ENCODE measurements around the gene AGER.
"Not testable (repeated sequence)": the region's sequence is repeated elsewhere in the genome, so short reads cannot be mapped to it uniquely, and the experiment has no call there.

The AGER gene

GRCh38 chr6:32198866-32199265 lies 14.8 kb upstream of the AGER start:
- DNase-seq (ENCODE audit: low spot score), result no peak

- DNase-seq (ENCODE audit: low spot score), result no peak
Observed at GRCh38 chr6:32198345-32198696, 14.3 kb upstream of the AGER start.

DNA sequence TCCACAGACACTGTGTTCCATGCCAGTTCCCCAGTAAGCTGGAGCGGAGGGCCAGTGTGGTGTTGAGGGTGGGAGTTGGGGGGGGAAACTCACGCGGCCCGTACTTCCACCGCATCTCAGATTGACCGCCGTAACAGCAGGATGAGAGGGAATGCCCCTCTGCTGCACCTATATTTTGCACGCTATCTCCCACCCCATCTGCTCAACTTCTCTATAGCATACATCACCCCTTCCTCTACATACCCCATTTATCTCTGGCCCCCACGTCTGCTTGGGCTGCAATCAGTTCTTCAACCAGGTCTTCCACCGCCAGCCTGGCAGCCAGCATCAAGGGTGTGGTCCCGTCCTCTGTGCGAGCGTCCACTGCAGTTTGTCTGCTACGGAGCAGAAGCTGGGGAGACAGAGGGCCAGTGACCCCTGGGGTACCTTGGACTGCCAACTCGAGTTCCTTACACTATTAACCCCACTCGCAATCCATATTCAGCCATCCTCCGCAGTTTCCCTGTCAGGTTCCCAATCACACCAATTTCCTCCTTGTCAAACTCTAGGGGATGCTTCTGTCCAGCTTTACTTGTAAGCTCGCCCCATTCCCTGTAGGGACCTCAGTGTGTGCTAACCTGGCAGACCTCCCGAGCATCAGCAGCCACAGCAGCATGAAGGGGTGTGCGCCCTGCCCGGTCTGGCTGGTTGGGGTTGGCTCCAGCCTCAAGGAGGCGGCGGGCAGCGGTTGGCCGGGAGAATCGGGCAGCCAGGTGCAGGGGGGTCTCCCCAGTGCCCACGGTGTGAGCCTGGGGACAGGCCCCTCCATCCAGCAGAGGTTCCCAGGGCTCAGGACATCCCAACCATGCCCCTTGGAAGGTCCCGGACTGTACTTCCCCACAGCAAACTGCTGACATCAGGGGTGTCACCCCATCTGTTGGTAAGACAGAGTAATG lies 12.9 kb upstream of the AGER start:
- no peak for DNase-seq (ENCODE audit: low spot score)

- peak; percentile 77 for DNase-seq (ENCODE audit: low spot score)
Observed at GRCh38 chr6:32195902-32196681, 12.0 kb upstream of the AGER start.

DNA sequence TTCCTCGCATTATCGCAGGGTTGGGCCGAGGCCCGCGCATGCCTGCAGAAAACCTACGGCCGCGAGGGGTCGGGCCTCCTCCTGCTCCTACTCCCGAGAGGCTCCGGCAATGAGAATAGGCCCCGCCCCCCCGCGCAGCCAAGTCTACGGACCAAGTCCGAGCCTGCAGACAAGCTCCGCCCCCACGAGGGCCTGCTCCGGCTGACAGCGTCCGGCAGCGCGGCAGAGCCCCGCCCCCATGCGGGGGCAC lies 11.5 kb upstream of the AGER start:
- DNase-seq (ENCODE audit: low spot score), result peak; percentile 98

GRCh38 chr6:32194825-32195651 lies 11.0 kb upstream of the AGER start:
- peak; percentile 47 for DNase-seq (ENCODE audit: low spot score)

DNA sequence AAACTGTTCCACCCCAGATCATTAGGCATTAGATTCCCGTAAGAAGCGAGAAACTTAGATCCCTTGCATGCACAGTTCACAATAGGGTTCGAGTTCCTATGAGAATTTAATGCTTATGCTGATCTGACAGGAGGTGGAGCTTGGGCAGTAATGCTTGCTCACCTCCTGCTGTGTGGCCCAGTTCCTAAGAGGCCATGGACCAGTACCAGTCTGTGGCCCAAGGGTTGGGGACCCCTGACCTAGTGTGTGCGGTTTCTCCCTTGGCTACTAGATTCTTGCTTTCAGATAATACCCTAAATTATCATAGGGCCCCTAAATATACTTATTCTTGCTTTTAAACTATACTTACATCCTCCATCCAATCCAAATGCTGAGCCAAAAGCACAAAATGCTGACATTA lies 10.3 kb upstream of the AGER start:
- no peak for DNase-seq (ENCODE audit: low spot score)

DNA sequence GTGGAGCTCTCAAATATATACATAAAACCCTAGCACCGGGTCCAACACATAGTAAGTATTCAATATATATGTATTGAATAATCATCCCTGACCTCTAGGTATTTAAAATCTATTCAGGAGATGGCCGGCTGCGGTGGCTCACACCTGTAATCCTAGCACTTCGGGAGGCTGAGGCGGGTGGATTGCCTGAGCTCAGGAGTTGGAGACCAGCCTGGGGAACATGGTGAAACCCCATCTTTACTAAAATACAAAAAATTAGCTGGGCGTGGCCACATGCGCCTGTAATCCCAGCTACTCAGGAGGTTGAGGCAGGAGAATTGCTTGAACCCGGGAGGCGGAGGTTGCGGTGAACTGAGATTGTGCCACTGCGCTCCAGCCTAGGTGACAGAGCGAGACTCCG lies 9.0 kb upstream of the AGER start:
- not testable (repeated sequence) for DNase-seq (ENCODE audit: low spot score)

- DNase-seq (ENCODE audit: low spot score), result no peak
Observed at GRCh38 chr6:32192608-32193039, 8.6 kb upstream of the AGER start, which contains the start of gene GPSM3. Gene GPSM3, minus strand, starts transcription at chr6:32192643. Its CDS starts 130 bp downstream, at chr6:32192513.

DNA sequence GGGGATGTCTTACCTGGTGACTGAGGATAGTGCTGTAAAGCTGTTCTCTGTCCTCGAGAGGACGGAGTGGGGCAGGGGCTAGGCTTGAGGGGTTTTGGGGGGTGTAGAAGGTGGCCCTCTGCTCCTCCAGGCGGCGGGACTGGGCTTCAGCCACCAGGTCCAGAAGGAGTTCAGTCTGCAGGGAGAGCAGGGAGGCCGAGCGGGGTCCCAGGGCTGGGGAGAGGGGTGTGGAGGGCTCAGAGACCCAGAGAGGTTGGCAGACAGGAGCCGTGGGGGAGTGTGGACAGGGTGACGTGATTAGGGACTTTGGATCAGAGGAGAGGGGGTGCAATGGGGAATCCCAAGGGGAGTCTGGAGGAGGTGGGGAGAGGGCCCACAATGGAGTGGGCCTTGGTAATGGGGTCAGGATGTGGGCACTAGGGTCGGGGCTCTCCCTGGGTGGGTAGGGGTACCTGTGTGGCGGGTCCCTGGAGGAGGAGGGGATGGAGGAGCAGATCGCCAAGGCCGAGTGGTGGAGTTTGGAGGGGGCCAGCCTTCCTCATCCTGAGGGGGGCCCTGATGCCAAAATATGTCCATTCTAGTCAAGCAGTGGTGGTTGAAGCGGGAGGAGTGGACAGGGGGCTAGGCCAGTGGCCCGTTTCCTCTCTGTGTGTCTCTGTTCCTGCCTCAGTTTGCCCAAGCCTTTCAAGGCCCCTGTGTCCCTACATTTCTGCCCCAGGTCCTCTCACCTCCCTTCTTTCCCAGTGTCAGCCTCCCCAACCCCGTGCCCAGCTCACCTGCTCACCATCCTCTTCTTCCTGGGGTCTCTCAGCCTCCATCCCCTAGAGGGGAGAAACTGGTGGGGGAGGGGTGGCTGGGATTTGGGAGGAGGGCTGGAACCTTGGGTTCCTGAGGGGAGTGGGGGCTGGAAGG lies 7.9 kb upstream of the AGER start:
- no peak for DNase-seq (ENCODE audit: low spot score)

DNA sequence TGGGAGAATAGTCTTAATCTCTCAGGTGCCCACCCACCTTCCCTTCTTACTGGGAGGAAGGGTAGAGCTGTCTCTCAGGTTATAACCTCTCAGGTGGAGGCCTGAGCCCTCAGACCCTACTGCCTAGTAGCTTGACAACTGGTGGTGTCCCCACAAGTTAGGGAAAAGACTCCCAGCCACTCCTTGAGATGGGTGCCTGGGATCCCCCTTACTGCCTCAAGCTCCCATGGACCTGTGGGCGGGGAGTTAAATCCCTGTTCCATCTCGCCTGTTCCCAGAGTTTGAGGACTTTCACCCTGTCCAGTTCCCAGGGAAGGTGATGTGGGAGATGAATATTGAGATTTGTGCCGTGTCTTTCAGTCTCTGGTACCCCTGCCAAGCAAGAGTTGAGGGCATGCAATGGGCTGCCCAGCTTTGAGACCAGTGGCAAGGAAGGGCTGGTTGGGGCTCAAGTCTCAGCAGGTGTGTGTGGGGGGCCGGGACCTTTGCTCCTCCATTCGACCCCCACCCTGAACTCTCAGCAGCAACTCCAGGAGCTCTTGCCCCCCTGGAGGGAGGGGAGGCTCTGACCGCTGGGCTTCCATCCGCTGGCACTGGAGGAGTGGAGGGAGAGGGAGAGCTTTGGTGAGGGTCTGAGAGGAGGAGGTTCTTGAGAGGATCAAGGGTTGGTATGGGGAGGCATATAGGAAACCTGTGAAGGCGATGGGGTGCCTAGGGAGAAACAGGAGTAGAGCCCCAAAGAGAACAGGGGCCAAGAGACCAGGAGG lies 7.0 kb upstream of the AGER start:
- DNase-seq (ENCODE audit: low spot score), result no peak

DNA sequence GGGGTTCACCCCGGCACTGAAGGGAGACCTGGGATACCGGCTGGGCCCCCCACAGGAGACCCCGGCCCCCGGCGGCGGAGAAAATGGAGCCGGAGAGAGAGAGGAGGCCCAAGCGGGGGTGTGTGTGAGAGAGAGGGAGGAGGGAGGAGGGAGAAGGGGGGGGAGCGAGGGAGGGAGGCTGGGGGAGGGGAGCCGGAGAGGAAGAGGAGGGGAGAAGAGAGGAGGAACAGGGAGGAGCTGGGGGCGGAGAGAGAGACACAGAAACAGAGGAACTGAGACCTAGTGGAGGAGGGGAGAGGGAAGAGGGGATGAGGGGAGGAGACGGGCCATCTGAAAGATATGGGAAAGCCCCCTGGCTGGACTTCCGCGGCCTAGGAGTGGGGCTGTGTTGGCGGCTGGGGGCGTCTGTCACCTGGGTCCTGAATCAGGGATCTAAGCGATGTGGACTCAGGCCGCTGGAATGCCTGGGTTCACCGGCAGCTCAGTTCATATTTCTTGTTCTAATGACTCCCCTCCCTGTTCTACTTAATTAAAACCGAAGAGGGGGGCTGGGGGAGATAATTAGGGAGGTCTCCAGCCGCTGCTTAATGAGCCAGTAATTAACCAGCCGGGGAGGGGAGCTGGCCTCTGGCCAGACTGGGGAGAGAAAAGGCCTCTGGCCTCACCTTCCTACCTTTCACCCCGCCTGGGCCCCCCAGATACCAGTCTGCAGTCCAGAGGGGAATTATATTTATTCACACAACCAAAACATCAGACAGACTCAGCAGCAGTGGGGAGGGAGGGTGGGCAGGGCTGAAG lies 6.2 kb upstream of the AGER start, which contains the start of gene PBX2:
Gene PBX2 (minus strand): TSS at position 149 of the 798 bp plus-strand sequence. CDS start 287 bp downstream, outside the sequence.
- peak; percentile 74 for DNase-seq (ENCODE audit: low spot score)

GRCh38 chr6:32189742-32190053 lies 5.6 kb upstream of the AGER start:
- no peak for DNase-seq (ENCODE audit: low spot score)

GRCh38 chr6:32189069-32189741 lies 5.2 kb upstream of the AGER start:
- no peak for DNase-seq (ENCODE audit: low spot score)

DNA sequence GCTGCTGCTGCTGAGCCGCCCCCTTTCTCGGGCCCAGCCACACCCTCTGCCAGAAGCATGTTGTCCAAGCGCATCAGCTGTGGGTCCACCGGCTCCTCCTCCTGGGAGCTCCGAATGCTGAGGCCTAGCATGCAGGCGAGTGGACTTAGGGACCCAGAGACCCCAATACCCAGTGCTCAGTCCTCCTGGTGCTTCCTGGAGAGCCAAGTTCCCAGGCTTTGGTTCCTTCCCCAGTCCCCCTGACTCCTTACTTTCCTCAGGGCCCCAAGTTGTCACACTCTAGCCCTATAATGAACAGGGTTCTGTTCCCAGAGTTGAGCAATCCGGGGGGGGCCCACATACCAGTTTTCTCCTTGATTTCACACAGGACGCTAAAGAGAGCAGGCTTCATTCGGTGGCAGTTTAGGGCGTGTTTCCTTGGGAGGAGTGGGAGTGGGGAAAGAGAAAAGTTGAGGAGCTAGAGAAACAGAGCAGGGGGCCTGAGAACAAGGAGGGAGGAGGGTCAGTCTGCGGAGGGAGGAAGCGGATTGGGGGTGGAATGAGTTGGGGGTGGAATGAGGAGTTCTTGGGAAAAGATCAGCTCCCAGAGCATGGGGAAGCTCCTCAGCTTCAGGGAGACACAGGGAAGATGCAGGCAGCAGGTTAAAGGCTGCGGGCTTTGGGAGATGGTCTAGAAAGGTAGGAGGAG lies 4.5 kb upstream of the AGER start:
- no peak for DNase-seq (ENCODE audit: low spot score)

- DNase-seq (ENCODE audit: low spot score), result not testable (repeated sequence)
Observed at GRCh38 chr6:32187725-32188380, 3.8 kb upstream of the AGER start.

DNA sequence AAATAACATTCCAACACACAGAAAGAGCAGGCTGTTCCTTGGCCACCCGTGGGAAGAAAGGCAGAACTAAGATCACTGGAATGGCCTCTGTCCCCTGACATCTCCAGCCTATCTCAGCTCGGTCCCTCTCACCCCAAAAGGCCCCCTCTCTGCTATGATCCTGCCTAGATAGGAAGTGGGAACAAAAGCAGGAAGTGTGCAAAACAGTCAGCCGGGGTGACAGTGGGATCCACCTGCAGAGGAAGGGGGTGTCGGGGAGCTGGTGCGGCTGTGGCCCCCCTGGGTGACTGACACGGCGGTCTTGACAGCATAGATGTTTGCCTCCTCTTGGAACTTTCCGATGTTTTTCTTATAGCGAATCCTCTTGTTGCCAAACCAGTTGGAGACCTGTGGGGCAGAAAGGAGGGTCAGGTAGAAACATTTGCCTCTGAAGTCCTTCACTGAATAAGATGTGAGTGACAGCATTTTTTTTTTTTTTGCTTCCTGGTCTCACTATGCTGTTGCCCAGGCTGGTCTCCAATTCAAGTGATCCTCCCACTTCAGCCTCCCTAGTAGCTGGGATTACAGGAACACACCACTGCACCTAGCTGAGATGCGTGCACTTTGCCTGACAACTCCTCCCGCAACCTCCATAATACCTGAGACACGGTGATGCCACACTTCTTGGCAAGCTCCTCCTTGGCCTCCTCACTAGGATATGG lies 3.1 kb upstream of the AGER start:
- DNase-seq (ENCODE audit: low spot score), result no peak
